Measurements from ENCODE around the gene NCOR2. TPM values are rescaled to one million over a fixed set of nuclear protein-coding genes. Genes with fewer than 3 reads are reported as not detected.

NCOR2 gene
- total RNA-seq, 2 donors from 2014 or later, result 228 to 229 TPM

GRCh38 chr12:124525455-124525854 lies 42.0 kb downstream of the NCOR2 start:
- H3K27me3 ChIP-seq (replicated peaks; ENCODE audit: insufficient read depth), result no peaks in the 10 kb centered on the region
- no peaks in the 10 kb centered on the region for H3K9me3 ChIP-seq
- peaks cover 13 to 55% of the 10 kb centered on the region in 2 donors for H3K4me1 ChIP-seq (ENCODE audit: control insufficient read depth in 1 of 2, low read depth in 2 of 2)
- ATAC-seq (ENCODE audit: insufficient number of reproducible peaks, low FRiP score, low read depth) (peak; percentile 18), DNase-seq (ENCODE audit: low spot score) (no peak)
- no peak for TF ChIP-seq CTCF (IDR thresholded peaks at IDR 0.05)
- H3K36me3 ChIP-seq, result no peaks in the 10 kb centered on the region
- peak overlapping the region in 1 of 2 donors; percentile 22 for H3K27ac ChIP-seq
- H3K4me3 ChIP-seq, result no peak overlapping the region

GRCh38 chr12:124524231-124524925 lies 43.0 kb downstream of the NCOR2 start:
- Histone ChIP-seq H3K27me3 (replicated peaks; ENCODE audit: insufficient read depth) (no peaks in the 10 kb centered on the region), H3K4me1 (ENCODE audit: control insufficient read depth in 1 of 2, low read depth in 2 of 2) (peaks cover 22 to 66% of the 10 kb centered on the region in 2 donors), H3K27ac (peak overlapping the region; percentile 13 to 71), H3K4me3 (no peak overlapping the region), H3K36me3 (no peaks in the 10 kb centered on the region), H3K9me3 (no peaks in the 10 kb centered on the region)
- no peak for ATAC-seq (ENCODE audit: insufficient number of reproducible peaks, low FRiP score, low read depth)
- DNase-seq (ENCODE audit: low spot score), result no peak
- no peak for TF ChIP-seq CTCF (IDR thresholded peaks at IDR 0.05)

GRCh38 chr12:124523071-124523470 lies 44.3 kb downstream of the NCOR2 start:
- peaks cover 26 to 79% of the 10 kb centered on the region in 2 donors for H3K4me1 ChIP-seq (ENCODE audit: control insufficient read depth in 1 of 2, low read depth in 2 of 2)
- no peaks in the 10 kb centered on the region for H3K36me3 ChIP-seq
- DNase-seq (ENCODE audit: low spot score) (no peak), ATAC-seq (ENCODE audit: insufficient number of reproducible peaks, low FRiP score, low read depth) (no peak)
- no peaks in the 10 kb centered on the region for H3K27me3 ChIP-seq (replicated peaks; ENCODE audit: insufficient read depth)
- H3K27ac ChIP-seq, result peak overlapping the region; percentile 13 to 71
- no peak overlapping the region for H3K4me3 ChIP-seq
- no peak for TF ChIP-seq CTCF (IDR thresholded peaks at IDR 0.05)
- no peaks in the 10 kb centered on the region for H3K9me3 ChIP-seq

- no peak for TF ChIP-seq CTCF (IDR thresholded peaks at IDR 0.05)
- no peak for ATAC-seq (ENCODE audit: insufficient number of reproducible peaks, low FRiP score, low read depth)
Measured at GRCh38 chr12:124520907-124521306, 46.5 kb downstream of the NCOR2 start.

GRCh38 chr12:124520265-124520701 lies 47.1 kb downstream of the NCOR2 start:
- no peaks in the 10 kb centered on the region for H3K27me3 ChIP-seq (replicated peaks; ENCODE audit: insufficient read depth)
- no peak for TF ChIP-seq CTCF (IDR thresholded peaks at IDR 0.05)
- H3K36me3 ChIP-seq, result no peaks in the 10 kb centered on the region
- DNase-seq (ENCODE audit: low spot score), result peak; percentile 53
- H3K27ac ChIP-seq, result peak overlapping the region; percentile 97
- peak overlapping the region; percentile 44 for H3K4me3 ChIP-seq
- H3K9me3 ChIP-seq, result no peaks in the 10 kb centered on the region
- peaks cover 46 to 99% of the 10 kb centered on the region in 2 donors for H3K4me1 ChIP-seq (ENCODE audit: control insufficient read depth in 1 of 2, low read depth in 2 of 2)
- peak; percentile 15 for ATAC-seq (ENCODE audit: insufficient number of reproducible peaks, low FRiP score, low read depth)

More at GRCh38 chr12:124520907-124521306, 46.5 kb downstream of the NCOR2 start:
- Histone ChIP-seq H3K9me3 (no peaks in the 10 kb centered on the region), H3K27ac (peak overlapping the region; percentile 97), H3K27me3 (replicated peaks; ENCODE audit: insufficient read depth) (no peaks in the 10 kb centered on the region), H3K4me1 (ENCODE audit: control insufficient read depth in 1 of 2, low read depth in 2 of 2) (peaks cover 45 to 99% of the 10 kb centered on the region in 2 donors), H3K36me3 (no peaks in the 10 kb centered on the region), H3K4me3 (no peak overlapping the region)
- DNase-seq (ENCODE audit: low spot score), result no peak

Measured in thoracic aorta (tissue), 2 donors.